Omental fat pad (tissue), 4 donors: Measurements from ENCODE around the gene BCORL1. TPM values are rescaled to one million over a fixed set of nuclear protein-coding genes. Genes with fewer than 3 reads are reported as not detected.

Experiments
- ATAC-seq: fragments of 150-250 bp; one replicate; pipeline ENCODE4 v1.9.1; 2016; ENCODE audit warnings: mild to moderate bottlenecking, moderate library complexity; ENCODE audit not compliant: low FRiP score
- DNase-seq: peaks from one replicate; pipeline ENCODE4 v3.0.0-alpha.2; 2019; ENCODE audit warnings: low spot score
- total RNA-seq, 4 donors: library from RNA; depleted of rRNA; stranded (reverse); fragments of >200 nt; gene quantifications; one replicate each; pipeline ENCODE4 v1.1.0, GENCODE V29; 2016
- TF ChIP-seq, protein P1 (sequence below), 3 donors: fragments of 450-650 bp; IDR thresholded peaks; one replicate each; pipeline ENCODE4 v1.5.1; 2016 to 2017; ENCODE audit warnings: antibody characterized with exemption in 3 of 3, mild to moderate bottlenecking in 3 of 3, moderate library complexity in 2 of 3

The BCORL1 gene
- total RNA-seq, 4 donors from 2014 or later, result 4.9 to 8.0 (median 5.2) TPM

- TF ChIP-seq, protein P1, sequence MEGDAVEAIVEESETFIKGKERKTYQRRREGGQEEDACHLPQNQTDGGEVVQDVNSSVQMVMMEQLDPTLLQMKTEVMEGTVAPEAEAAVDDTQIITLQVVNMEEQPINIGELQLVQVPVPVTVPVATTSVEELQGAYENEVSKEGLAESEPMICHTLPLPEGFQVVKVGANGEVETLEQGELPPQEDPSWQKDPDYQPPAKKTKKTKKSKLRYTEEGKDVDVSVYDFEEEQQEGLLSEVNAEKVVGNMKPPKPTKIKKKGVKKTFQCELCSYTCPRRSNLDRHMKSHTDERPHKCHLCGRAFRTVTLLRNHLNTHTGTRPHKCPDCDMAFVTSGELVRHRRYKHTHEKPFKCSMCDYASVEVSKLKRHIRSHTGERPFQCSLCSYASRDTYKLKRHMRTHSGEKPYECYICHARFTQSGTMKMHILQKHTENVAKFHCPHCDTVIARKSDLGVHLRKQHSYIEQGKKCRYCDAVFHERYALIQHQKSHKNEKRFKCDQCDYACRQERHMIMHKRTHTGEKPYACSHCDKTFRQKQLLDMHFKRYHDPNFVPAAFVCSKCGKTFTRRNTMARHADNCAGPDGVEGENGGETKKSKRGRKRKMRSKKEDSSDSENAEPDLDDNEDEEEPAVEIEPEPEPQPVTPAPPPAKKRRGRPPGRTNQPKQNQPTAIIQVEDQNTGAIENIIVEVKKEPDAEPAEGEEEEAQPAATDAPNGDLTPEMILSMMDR (IDR thresholded peaks at IDR 0.05), result no peak
- ATAC-seq (no peak), DNase-seq (no peak)
Measured at GRCh38 chrX:130055103-130055502, 72.7 kb downstream of the BCORL1 start.

GRCh38 chrX:130055899-130056298 lies 73.5 kb downstream of the BCORL1 start:
- ATAC-seq, result no peak
- no peak for DNase-seq
- TF ChIP-seq, protein P1 (IDR thresholded peaks at IDR 0.05), result no peak

DNA sequence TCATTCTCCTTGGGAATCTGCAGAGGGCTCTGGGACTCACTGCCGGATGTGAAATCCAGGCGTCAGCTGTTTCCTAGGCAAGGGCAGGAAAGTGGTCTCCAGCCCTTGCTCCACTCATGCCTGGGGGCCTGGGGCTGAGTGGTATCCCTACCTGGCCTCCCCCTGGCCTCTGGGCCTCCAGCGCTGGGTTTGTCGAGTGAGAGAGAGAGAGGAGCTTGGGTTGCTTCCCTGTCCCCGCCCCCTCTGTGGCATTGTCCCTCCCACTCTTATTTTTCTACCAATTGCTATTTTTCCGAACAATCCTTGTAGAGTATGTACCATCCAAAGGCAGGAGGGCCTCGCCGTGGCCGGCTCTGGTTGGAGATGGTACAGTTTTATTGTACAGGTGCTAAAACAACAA lies 74.8 kb downstream of the BCORL1 start:
- TF ChIP-seq, protein P1 (IDR thresholded peaks at IDR 0.05), result no peak
- DNase-seq (no peak), ATAC-seq (no peak)

GRCh38 chrX:130058652-130059051 lies 76.2 kb downstream of the BCORL1 start:
- ATAC-seq (no peak), DNase-seq (no peak)
- TF ChIP-seq, protein P1 (IDR thresholded peaks at IDR 0.05), result no peak

- TF ChIP-seq, protein P1 (IDR thresholded peaks at IDR 0.05), result peak in 1 of 3 donors; percentile 36
- peak; percentile 88 for ATAC-seq
- DNase-seq, result peak; percentile 62
Measured at GRCh38 chrX:130060122-130061069, 78.0 kb downstream of the BCORL1 start.

- TF ChIP-seq, protein P1 (IDR thresholded peaks at IDR 0.05), result no peak
- ATAC-seq, result no peak
- DNase-seq, result no peak
Measured at GRCh38 chrX:130066975-130067615, 84.7 kb downstream of the BCORL1 start.
